Measurements from ENCODE around the gene VWDE.

DNA sequence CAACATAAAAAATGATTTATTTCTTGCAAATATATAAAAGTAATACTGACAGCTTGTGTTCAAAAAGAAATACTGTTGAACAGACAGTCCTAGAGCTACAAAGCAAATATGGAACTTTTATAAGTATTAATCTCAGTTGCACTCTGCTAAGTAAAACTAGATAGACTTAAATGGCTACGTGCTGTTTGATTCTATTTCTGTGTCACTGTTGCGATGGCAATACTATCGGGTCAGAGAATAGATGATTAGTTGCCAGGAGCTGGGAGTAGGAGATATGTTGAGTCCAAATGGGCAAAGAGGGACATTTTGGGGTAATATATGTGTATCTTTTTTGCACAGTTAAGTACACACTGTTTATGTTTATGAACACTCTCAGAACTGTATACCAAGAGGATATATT lies 41.1 kb upstream of the VWDE start:
- no peak for TF ChIP-seq TAF1 (IDR thresholded peaks at IDR 0.05; ENCODE audit: borderline replicate concordance, insufficient read depth, low read length)
- no peak for TF ChIP-seq POLR2AphosphoS5 (IDR thresholded peaks at IDR 0.05; ENCODE audit: low read depth, low read length)
- TF ChIP-seq, protein P1, sequence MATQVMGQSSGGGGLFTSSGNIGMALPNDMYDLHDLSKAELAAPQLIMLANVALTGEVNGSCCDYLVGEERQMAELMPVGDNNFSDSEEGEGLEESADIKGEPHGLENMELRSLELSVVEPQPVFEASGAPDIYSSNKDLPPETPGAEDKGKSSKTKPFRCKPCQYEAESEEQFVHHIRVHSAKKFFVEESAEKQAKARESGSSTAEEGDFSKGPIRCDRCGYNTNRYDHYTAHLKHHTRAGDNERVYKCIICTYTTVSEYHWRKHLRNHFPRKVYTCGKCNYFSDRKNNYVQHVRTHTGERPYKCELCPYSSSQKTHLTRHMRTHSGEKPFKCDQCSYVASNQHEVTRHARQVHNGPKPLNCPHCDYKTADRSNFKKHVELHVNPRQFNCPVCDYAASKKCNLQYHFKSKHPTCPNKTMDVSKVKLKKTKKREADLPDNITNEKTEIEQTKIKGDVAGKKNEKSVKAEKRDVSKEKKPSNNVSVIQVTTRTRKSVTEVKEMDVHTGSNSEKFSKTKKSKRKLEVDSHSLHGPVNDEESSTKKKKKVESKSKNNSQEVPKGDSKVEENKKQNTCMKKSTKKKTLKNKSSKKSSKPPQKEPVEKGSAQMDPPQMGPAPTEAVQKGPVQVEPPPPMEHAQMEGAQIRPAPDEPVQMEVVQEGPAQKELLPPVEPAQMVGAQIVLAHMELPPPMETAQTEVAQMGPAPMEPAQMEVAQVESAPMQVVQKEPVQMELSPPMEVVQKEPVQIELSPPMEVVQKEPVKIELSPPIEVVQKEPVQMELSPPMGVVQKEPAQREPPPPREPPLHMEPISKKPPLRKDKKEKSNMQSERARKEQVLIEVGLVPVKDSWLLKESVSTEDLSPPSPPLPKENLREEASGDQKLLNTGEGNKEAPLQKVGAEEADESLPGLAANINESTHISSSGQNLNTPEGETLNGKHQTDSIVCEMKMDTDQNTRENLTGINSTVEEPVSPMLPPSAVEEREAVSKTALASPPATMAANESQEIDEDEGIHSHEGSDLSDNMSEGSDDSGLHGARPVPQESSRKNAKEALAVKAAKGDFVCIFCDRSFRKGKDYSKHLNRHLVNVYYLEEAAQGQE (IDR thresholded peaks at IDR 0.05; ENCODE audit: insufficient read depth in 1 of 2, low read depth in 2 of 2, low read length in 2 of 2) = no peak
